Breast epithelium (tissue), 4 donors: ENCODE data around the gene PPDPF. TPM values are rescaled to one million over a fixed set of nuclear protein-coding genes. Genes with fewer than 3 reads are reported as not detected.

Experiments
- DNase-seq, 2 donors: peaks; one replicate each; pipeline ENCODE4 v3.0.0-alpha.2; 2019; ENCODE audit warnings: low spot score in 2 of 2
- H3K27ac ChIP-seq, 2 donors: fragments of 200-600 bp; sonication (generic) in 1 of 2; one replicate each; pipeline ENCODE4 v1.5.1; 2016 to 2019; ENCODE audit warnings: mild to moderate bottlenecking in 1 of 2
- H3K27me3 ChIP-seq, 2 donors: fragments of 200-600 bp; sonication (generic) in 1 of 2; one replicate each; pipeline versions ENCODE4 v1.5.1 to v1.6.0; 2017 to 2019; ENCODE audit warnings: control low read depth in 1 of 2, mild to moderate bottlenecking in 1 of 2
- H3K36me3 ChIP-seq: fragments of 200-600 bp; one replicate; pipeline ENCODE4 v1.5.1; 2019
- H3K4me1 ChIP-seq, 2 donors: fragments of 200-600 bp; sonication (generic); one replicate each; pipeline ENCODE4 v1.5.1; 2016 to 2019; ENCODE audit warnings: control low read depth in 1 of 2
- H3K4me3 ChIP-seq, 3 donors: fragments of 200-600 bp; sonication (generic); 1 replicate in 2 of 3; 2 replicates in 1 of 3; pipeline ENCODE4 v1.5.1; 2016 to 2019; ENCODE audit warnings: mild to moderate bottlenecking in 3 of 3, moderate library complexity in 2 of 3
- H3K9me3 ChIP-seq, 2 donors: fragments of 200-600 bp; sonication (generic) in 1 of 2; one replicate each; pipeline ENCODE4 v1.5.1; 2016 to 2019; ENCODE audit warnings: control low read depth in 1 of 2
- POLR2A ChIP-seq: fragments of 450-650 bp; IDR thresholded peaks from one replicate; pipeline ENCODE4 v1.6.1; 2016; ENCODE audit warnings: antibody characterized with exemption, mild to moderate bottlenecking, moderate library complexity
- POLR2AphosphoS5 ChIP-seq, 3 donors: sonication (generic); formaldehyde crosslinking; IDR thresholded peaks; one replicate each; pipeline ENCODE4 v1.6.1; 2017; ENCODE audit warnings: antibody characterized with exemption in 3 of 3
- intact Hi-C: fragments of 100-400 bp; cut with DNase I; formaldehyde crosslinking; loops from one replicate; pipeline ENCODE4 v1.15.1; 2023; ENCODE audit warnings: low total_unique reads
- total RNA-seq, 3 donors: library from RNA; depleted of rRNA; stranded (reverse); fragments of >200 nt; gene quantifications; one replicate each; pipeline ENCODE4 v1.1.0, GENCODE V29; 2016
- TF ChIP-seq, protein P1 (sequence below), 3 donors: fragments of 450-650 bp; IDR thresholded peaks; one replicate each; pipeline ENCODE4 v1.5.1; 2016 to 2017; ENCODE audit warnings: antibody characterized with exemption in 3 of 3, mild to moderate bottlenecking in 3 of 3, moderate library complexity in 3 of 3

PPDPF gene
- total RNA-seq, 3 donors from 2014 or later: 71.8 to 151 (median 133) TPM

DNA sequence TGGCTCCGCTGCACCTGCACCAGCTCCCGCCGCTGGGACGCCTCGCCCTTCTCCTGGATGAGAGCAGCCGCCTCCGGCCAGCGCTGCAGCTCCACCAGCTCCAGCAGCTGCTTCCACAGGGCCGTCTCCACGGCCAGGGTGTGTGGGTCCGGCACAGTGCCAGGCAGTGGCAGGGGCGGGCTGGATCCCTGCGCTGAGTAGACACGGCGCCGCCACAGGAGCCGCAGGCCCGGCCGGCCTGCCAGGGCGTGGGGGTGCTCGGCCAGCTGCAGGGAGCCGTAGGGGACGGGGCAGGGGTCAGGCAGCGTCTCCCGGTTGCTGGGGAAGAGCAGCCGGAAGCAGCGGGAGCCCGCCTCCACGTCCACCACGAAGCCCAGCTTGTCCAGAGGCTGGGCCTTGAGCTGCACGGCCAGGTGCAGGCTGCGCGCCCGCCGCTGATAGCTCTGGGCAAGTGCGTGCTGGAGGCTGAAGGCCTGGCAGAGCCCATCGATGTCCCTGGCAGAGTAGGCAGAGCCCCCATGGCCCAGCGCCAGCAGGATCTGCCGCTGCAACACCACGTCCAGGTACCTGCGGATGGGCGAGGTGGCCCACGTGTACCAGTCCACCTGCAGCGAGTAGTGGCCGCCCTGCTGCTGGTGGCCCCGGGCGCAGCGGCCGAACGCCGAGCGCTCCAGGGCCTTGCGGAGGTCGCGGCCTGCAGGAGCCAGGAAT is 42.8 kb downstream of the PPDPF start:
- TF ChIP-seq, protein P1, sequence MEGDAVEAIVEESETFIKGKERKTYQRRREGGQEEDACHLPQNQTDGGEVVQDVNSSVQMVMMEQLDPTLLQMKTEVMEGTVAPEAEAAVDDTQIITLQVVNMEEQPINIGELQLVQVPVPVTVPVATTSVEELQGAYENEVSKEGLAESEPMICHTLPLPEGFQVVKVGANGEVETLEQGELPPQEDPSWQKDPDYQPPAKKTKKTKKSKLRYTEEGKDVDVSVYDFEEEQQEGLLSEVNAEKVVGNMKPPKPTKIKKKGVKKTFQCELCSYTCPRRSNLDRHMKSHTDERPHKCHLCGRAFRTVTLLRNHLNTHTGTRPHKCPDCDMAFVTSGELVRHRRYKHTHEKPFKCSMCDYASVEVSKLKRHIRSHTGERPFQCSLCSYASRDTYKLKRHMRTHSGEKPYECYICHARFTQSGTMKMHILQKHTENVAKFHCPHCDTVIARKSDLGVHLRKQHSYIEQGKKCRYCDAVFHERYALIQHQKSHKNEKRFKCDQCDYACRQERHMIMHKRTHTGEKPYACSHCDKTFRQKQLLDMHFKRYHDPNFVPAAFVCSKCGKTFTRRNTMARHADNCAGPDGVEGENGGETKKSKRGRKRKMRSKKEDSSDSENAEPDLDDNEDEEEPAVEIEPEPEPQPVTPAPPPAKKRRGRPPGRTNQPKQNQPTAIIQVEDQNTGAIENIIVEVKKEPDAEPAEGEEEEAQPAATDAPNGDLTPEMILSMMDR (IDR thresholded peaks at IDR 0.05): no peak
- TF ChIP-seq POLR2A (no peak), POLR2AphosphoS5 (IDR thresholded peaks at IDR 0.05) (no peak)
- H3K27me3 ChIP-seq: no peaks in the 10 kb centered on the region
- H3K36me3 ChIP-seq: peaks cover 11% of the 10 kb centered on the region
- no peaks in the 10 kb centered on the region for H3K4me1 ChIP-seq
- no peak overlapping the region for H3K4me3 ChIP-seq
- H3K27ac ChIP-seq: no peak overlapping the region
- intact Hi-C loops: no loop called here
- no peak for DNase-seq
- no peaks in the 10 kb centered on the region for H3K9me3 ChIP-seq

DNA sequence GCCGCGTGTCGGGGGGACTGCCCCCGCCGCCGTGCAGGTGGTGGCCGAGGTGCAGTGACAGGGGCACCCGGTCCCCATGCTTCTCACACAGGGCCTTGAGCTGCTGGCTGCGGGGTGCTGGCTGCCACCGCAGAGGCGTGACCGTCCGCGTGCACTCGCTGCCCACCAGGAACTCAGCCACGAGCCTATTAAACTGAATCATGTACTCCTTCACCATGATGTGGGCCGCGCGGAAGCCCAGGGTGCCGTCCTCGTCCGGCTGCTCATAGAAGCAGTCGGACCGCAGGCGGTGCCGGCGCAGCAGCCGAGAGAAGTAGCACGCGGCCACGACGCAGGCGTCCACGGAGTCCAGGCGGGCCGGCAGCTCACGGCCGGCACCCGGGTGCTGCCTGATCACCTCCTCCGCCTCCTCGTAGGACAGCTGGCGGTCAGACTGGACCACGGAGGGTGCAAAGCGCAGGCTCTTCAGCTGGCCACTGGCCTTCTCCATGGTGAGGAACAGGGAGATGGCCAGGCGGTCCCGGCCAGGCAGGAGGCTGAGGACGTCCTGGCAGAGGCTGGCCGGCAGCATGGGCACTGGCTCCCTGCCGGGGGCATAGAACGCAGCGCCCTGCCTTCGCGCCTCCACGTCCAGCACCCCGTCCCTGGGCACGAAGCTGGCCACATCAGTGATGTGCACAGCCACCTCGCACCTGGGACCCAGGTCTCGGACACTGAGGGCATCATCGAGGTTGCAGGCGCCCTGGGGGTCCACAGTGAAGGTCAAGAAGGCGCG is 43.7 kb downstream of the PPDPF start:
- H3K9me3 ChIP-seq: no peaks in the 10 kb centered on the region
- no peaks in the 10 kb centered on the region for H3K27me3 ChIP-seq
- no peak overlapping the region for H3K27ac ChIP-seq
- DNase-seq: no peak
- TF ChIP-seq POLR2AphosphoS5 (IDR thresholded peaks at IDR 0.05) (no peak), POLR2A (no peak)
- TF ChIP-seq, protein P1 (IDR thresholded peaks at IDR 0.05): no peak
- intact Hi-C loops: no loop called here
- peaks cover 11% of the 10 kb centered on the region for H3K36me3 ChIP-seq
- no peaks in the 10 kb centered on the region for H3K4me1 ChIP-seq
- H3K4me3 ChIP-seq: no peak overlapping the region

DNA sequence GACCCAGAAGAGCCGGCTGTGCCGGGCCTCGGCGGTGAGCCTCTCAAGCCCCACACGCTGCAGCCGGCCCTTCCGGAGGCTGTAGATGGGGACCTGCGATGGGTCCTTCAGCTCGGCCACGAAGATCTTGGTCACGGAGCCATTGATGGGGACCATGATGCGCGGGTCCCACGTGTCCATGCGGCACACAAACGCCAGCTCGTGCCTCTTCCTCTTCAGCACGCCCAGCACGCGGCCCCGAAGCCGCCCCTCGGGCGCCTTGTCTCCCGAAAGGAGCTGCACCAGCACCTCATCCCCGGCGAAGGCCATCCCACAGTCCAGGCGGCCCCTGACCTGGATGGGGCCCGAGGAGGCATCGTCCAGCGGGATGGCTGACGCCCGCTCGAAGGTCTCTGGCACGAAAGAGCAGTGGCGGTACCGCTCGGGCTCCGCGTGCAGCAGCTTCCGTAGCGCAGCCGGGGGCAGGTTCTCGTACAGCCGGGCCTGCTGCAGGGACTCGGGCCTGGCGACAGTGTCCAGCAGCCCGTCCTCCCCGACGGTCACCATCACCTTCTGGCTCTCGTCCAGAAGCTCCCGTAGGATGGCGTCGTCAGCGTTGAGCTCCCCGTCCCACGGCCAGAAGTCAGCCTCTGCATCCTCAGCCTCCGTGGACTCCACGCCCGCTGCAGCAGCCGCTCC is 44.6 kb downstream of the PPDPF start:
- TF ChIP-seq POLR2A (no peak), POLR2AphosphoS5 (IDR thresholded peaks at IDR 0.05) (no peak)
- TF ChIP-seq, protein P1 (IDR thresholded peaks at IDR 0.05): no peak
- Histone ChIP-seq H3K36me3 (peaks cover 11% of the 10 kb centered on the region), H3K4me3 (no peak overlapping the region), H3K27ac (no peak overlapping the region), H3K9me3 (no peaks in the 10 kb centered on the region), H3K4me1 (no peaks in the 10 kb centered on the region), H3K27me3 (no peaks in the 10 kb centered on the region)
- intact Hi-C loops: no loop called here
- no peak for DNase-seq

DNA sequence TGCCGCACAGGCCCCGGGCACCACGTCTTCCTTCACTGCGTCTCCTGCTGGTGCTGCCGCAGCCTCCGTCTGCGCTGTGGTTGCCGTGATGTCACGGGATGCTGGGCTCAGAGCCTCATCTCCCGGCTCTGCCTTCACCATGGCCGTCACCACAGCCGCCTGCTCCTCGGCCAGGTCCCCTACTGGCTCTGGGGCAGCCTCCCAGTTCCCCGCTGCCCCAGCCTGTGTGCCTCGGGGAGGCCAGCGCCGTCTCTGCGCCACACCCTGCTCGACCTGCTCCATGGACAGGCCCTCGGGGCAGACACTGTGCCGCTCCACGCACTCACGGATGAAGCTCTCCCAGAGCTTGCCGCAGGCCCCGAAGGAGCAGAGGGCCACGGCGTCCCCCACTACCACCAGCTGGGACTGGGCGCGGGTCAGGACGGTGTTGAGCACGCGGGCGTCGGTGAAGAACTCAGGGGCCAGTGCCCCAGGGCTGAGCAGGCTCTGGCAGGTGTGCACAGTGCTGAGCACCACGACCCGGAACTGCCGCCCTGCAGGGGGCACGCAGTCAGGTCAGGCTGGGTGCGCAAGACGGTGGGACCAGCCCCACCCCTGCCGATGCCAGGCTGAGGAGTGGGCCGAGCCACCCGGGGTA is 45.3 kb downstream of the PPDPF start:
- Histone ChIP-seq H3K4me1 (no peaks in the 10 kb centered on the region), H3K27me3 (no peaks in the 10 kb centered on the region), H3K9me3 (no peaks in the 10 kb centered on the region), H3K27ac (no peak overlapping the region), H3K4me3 (no peak overlapping the region), H3K36me3 (peaks cover 11% of the 10 kb centered on the region)
- TF ChIP-seq, protein P1 (IDR thresholded peaks at IDR 0.05): no peak
- TF ChIP-seq POLR2A (no peak), POLR2AphosphoS5 (IDR thresholded peaks at IDR 0.05) (no peak)
- no peak for DNase-seq
- intact Hi-C loops: no loop called here
